ENCODE results near the gene KIR3DL1. TPM values are rescaled to one million over a fixed set of nuclear protein-coding genes. Genes with fewer than 3 reads are reported as not detected.
"Not testable (repeated sequence)": the region's sequence is repeated elsewhere in the genome, so short reads cannot be mapped to it uniquely, and the experiment has no call there.

The KIR3DL1 gene
- total RNA-seq, 4 donors from 2014 or later, result not detected

GRCh38 chr19:54786091-54786723 is 30.1 kb upstream of the KIR3DL1 start:
- H3K27me3 ChIP-seq; H3K36me3 ChIP-seq; DNase-seq; H3K27ac ChIP-seq; intact Hi-C loops (cut with DNase I; ENCODE audit: low total_unique reads); in situ Hi-C loops (cut with MboI; ENCODE audit: low pct_ligation_motif_present in 1 of 4, low pct_unique_long_range_greater_than_20kb in 1 of 4, low sequenced_read_pairs in 3 of 4); H3K9me3 ChIP-seq; H3K4me3 ChIP-seq; H3K4me1 ChIP-seq: not testable (repeated sequence)
- 60 to 89% methylated on average over 1 to 24 of the region's 24 CpGs for WGBS, 2 donors (ENCODE audit: low coverage in 1 of 2)

- H3K9me3 ChIP-seq; intact Hi-C loops (cut with DNase I; ENCODE audit: low total_unique reads); H3K4me3 ChIP-seq; in situ Hi-C loops (cut with MboI; ENCODE audit: low pct_ligation_motif_present in 1 of 4, low pct_unique_long_range_greater_than_20kb in 1 of 4, low sequenced_read_pairs in 3 of 4); H3K27ac ChIP-seq; DNase-seq; H3K4me1 ChIP-seq; H3K27me3 ChIP-seq; H3K36me3 ChIP-seq: not testable (repeated sequence)
- 82% methylated on average over 6 of the region's 6 CpGs; no CpG with 5 or more reads in 1 of the 2 donors for WGBS, 2 donors (ENCODE audit: low coverage in 1 of 2)
Observed at GRCh38 chr19:54788154-54788553, 28.1 kb upstream of the KIR3DL1 start.

GRCh38 chr19:54790711-54791110 is 25.6 kb upstream of the KIR3DL1 start:
- H3K27me3 ChIP-seq, result no peaks in the 10 kb centered on the region
- WGBS, 2 donors (ENCODE audit: low coverage in 1 of 2), result 74% methylated on average over 5 of the region's 5 CpGs; no CpG with 5 or more reads in 1 of the 2 donors
- no peak for TF ChIP-seq POLR2A (IDR thresholded peaks at IDR 0.05)
- no peak for TF ChIP-seq POLR2AphosphoS5 (IDR thresholded peaks at IDR 0.05)
- no peak for TF ChIP-seq CTCF (IDR thresholded peaks at IDR 0.05)
- TF ChIP-seq EP300 (IDR thresholded peaks at IDR 0.05; ENCODE audit: low read depth), result no peak
- no peak overlapping the region for H3K4me3 ChIP-seq
- intact Hi-C loops (cut with DNase I; ENCODE audit: low total_unique reads), result no loop called here
- DNase-seq, result no peak
- no peak overlapping the region for H3K27ac ChIP-seq
- in situ Hi-C loops (cut with MboI; ENCODE audit: low pct_ligation_motif_present in 1 of 4, low pct_unique_long_range_greater_than_20kb in 1 of 4, low sequenced_read_pairs in 3 of 4), result no loop called here
- no peaks in the 10 kb centered on the region for H3K9me3 ChIP-seq
- no peaks in the 10 kb centered on the region for H3K36me3 ChIP-seq
- no peaks in the 10 kb centered on the region for H3K4me1 ChIP-seq

GRCh38 chr19:54791476-54791875 is 24.8 kb upstream of the KIR3DL1 start:
- no peaks in the 10 kb centered on the region for H3K27me3 ChIP-seq
- in situ Hi-C loops (cut with MboI; ENCODE audit: low pct_ligation_motif_present in 1 of 4, low pct_unique_long_range_greater_than_20kb in 1 of 4, low sequenced_read_pairs in 3 of 4) (no loop called here), intact Hi-C loops (cut with DNase I; ENCODE audit: low total_unique reads) (no loop called here)
- WGBS, 2 donors (ENCODE audit: low coverage in 1 of 2), result 75 to 80% methylated on average over 6 of the region's 6 CpGs
- no peaks in the 10 kb centered on the region for H3K4me1 ChIP-seq
- no peak overlapping the region for H3K4me3 ChIP-seq
- no peak overlapping the region for H3K27ac ChIP-seq
- no peak for DNase-seq
- TF ChIP-seq EP300 (IDR thresholded peaks at IDR 0.05; ENCODE audit: low read depth) (no peak), CTCF (IDR thresholded peaks at IDR 0.05) (no peak), POLR2A (IDR thresholded peaks at IDR 0.05) (no peak), POLR2AphosphoS5 (IDR thresholded peaks at IDR 0.05) (no peak)
- H3K36me3 ChIP-seq, result no peaks in the 10 kb centered on the region
- H3K9me3 ChIP-seq, result no peaks in the 10 kb centered on the region

- intact Hi-C loops (cut with DNase I; ENCODE audit: low total_unique reads) (no loop called here), in situ Hi-C loops (cut with MboI; ENCODE audit: low pct_ligation_motif_present in 1 of 4, low pct_unique_long_range_greater_than_20kb in 1 of 4, low sequenced_read_pairs in 3 of 4) (no loop called here)
- 35 to 48% methylated on average over 8 of the region's 8 CpGs for WGBS, 2 donors (ENCODE audit: low coverage in 1 of 2)
- Histone ChIP-seq H3K36me3 (no peaks in the 10 kb centered on the region), H3K4me3 (peak overlapping the region in 1 of 4 donors; percentile 25), H3K27ac (no peak overlapping the region), H3K27me3 (no peaks in the 10 kb centered on the region), H3K4me1 (no peaks in the 10 kb centered on the region), H3K9me3 (no peaks in the 10 kb centered on the region)
- DNase-seq, result no peak
- TF ChIP-seq POLR2A (IDR thresholded peaks at IDR 0.05), result no peak
- TF ChIP-seq EP300 (IDR thresholded peaks at IDR 0.05; ENCODE audit: low read depth), result no peak
- TF ChIP-seq CTCF (IDR thresholded peaks at IDR 0.05), result no peak
- no peak for TF ChIP-seq POLR2AphosphoS5 (IDR thresholded peaks at IDR 0.05)
Observed at GRCh38 chr19:54792814-54793213, 23.5 kb upstream of the KIR3DL1 start.
